K562 (cell line): ENCODE results near the gene FEN1. TPM values are rescaled to one million over a fixed set of nuclear protein-coding genes. Genes with fewer than 3 reads are reported as not detected.

Experiments used
- CBFA2T3 ChIP-seq: fragments of 450-650 bp; IDR thresholded peaks from 2 replicates; pipeline ENCODE4 v1.6.1; 2017
- CHCHD3 ChIP-seq: fragments of 250-450 bp; sonication (Bioruptor Pico); IDR thresholded peaks from 2 replicates; pipeline ENCODE4 v2.1.2; 2022; ENCODE audit warnings: mild to moderate bottlenecking
- CTCF ChIP-seq, 3 experiments: IDR thresholded peaks in 2 of 3; conservative IDR thresholded peaks in 1 of 3; 2 replicates each; pipeline ENCODE4 v1.5.1; 2011 to 2012; ENCODE audit warnings: low read length in 3 of 3, mild to moderate bottlenecking in 3 of 3, control low read depth in 2 of 3, improper control_type of control experiment in 1 of 3, inconsistent platforms in 1 of 3, low read depth in 1 of 3, mixed read lengths in 1 of 3, moderate library complexity in 1 of 3; ENCODE audit not compliant: insufficient read depth in 2 of 3
- CXXC5 ChIP-seq: fragments of 250-450 bp; sonication (Bioruptor Pico); IDR thresholded peaks from 2 replicates; pipeline ENCODE4 v1.8.0; 2022; ENCODE audit warnings: inconsistent platforms, mild to moderate bottlenecking, moderate library complexity
- GTF2B ChIP-seq: IDR thresholded peaks from 2 replicates; pipeline ENCODE4 v1.6.1; 2011; ENCODE audit not compliant: insufficient read length; ENCODE audit errors: extremely low read depth
- HNRNPUL1 ChIP-seq: fragments of 200-400 bp; formaldehyde crosslinking; IDR thresholded peaks from 2 replicates; pipeline ENCODE4 v1.6.1; 2017; ENCODE audit warnings: low read length
- IFI16 ChIP-seq: fragments of 250-450 bp; sonication (Bioruptor Pico); IDR thresholded peaks from 2 replicates; pipeline ENCODE4 v2.1.2; 2022; ENCODE audit warnings: mild to moderate bottlenecking, inconsistent platforms
- KDM4B ChIP-seq, 2 experiments: fragments of 450-650 bp in 1 of 2; sonication (generic) in 1 of 2; IDR thresholded peaks; 2 replicates each; pipeline ENCODE4 v1.6.1; 2016 to 2017; ENCODE audit warnings: borderline replicate concordance in 2 of 2, antibody characterized with exemption in 1 of 2, low read depth in 1 of 2, mild to moderate bottlenecking in 1 of 2
- MBD2 ChIP-seq: sonication (generic); IDR thresholded peaks from 2 replicates; pipeline ENCODE4 v1.6.1; 2016; ENCODE audit warnings: low read depth, borderline replicate concordance
- MCM2 ChIP-seq: fragments of 450-650 bp; IDR thresholded peaks from 2 replicates; pipeline ENCODE4 v1.6.1; 2017; ENCODE audit warnings: low read depth, mild to moderate bottlenecking
- NFRKB ChIP-seq: fragments of 450-650 bp; IDR thresholded peaks from 2 replicates; pipeline ENCODE4 v1.6.1; 2016; ENCODE audit warnings: low read depth
- SMARCA4 ChIP-seq: fragments of 450-650 bp; IDR thresholded peaks from 2 replicates; pipeline ENCODE4 v1.6.1; 2016
- STAT5B ChIP-seq: fragments of 250-450 bp; sonication (Bioruptor Pico); IDR thresholded peaks from 2 replicates; pipeline ENCODE4 v1.8.0; 2021; ENCODE audit warnings: mild to moderate bottlenecking, inconsistent platforms
- ZBTB34 ChIP-seq: fragments of 250-450 bp; sonication (Bioruptor Pico); IDR thresholded peaks from 2 replicates; pipeline ENCODE4 v1.8.0; 2021; ENCODE audit warnings: mild to moderate bottlenecking, moderate library complexity
- ZFX ChIP-seq: sonication (generic); formaldehyde crosslinking; IDR thresholded peaks from 2 replicates; pipeline ENCODE4 v1.8.0; 2022; ENCODE audit warnings: mild to moderate bottlenecking, missing genetic modification reagents, moderate library complexity
- ZNF76 ChIP-seq: fragments of 250-450 bp; sonication (Bioruptor Pico); IDR thresholded peaks from 2 replicates; pipeline ENCODE4 v1.4.0; 2020; ENCODE audit warnings: mild to moderate bottlenecking, moderate library complexity, borderline replicate concordance
- ZSCAN29 ChIP-seq: fragments of 450-650 bp; IDR thresholded peaks from 2 replicates; pipeline ENCODE4 v1.6.1; 2017
- polyA plus RNA-seq, 8 experiments: library from polyadenylated mRNA; depleted of rRNA in 4 of 8; stranded (reverse) in 5 of 8; unstranded in 3 of 8; fragments of >200 nt; fragmentation: Nextera tagmentation in 2 of 8; fragmentation: Illumina TruSeq in 1 of 8; extraction: Ambion mirVana in 2 of 8; extraction: Trizol in 1 of 8; gene quantifications; 2 replicates each; pipeline versions ENCODE4 v1.2.1 to v1.2.3, GENCODE V29; 2011 to 2014; ENCODE audit warnings: inconsistent platforms in 1 of 8, missing spikeins in 1 of 8
- total RNA-seq, 7 experiments: library from RNA; depleted of rRNA in 6 of 7; stranded (reverse); fragments of >200 nt in 6 of 7; fragmentation: Illumina TruSeq in 2 of 7; extraction: Trizol in 2 of 7; gene quantifications; 2 replicates each; pipeline versions ENCODE4 v1.2.1 to v1.2.3, GENCODE V29; 2011 to 2021; ENCODE audit warnings: low replicate concordance in 1 of 7
- TF ChIP-seq, protein P1 (sequence below): fragments of 250-450 bp; sonication (Bioruptor Pico); IDR thresholded peaks from 2 replicates; pipeline ENCODE4 v1.5.0; 2021; ENCODE audit warnings: mild to moderate bottlenecking, moderate library complexity
- TF ChIP-seq, protein P2 (sequence below), 3 experiments: fragments of 200-800 bp in 1 of 3; sonication (Bioruptor generic) in 1 of 3; sonication (generic) in 1 of 3; formaldehyde crosslinking in 1 of 3; IDR thresholded peaks; 2 replicates each; pipeline versions ENCODE4 v1.6.1 to v1.8.0; 2016 to 2022; ENCODE audit warnings: mild to moderate bottlenecking in 2 of 3, missing compliant biosample characterization in 2 of 3, missing genetic modification characterization in 2 of 3, missing genetic modification reagents in 1 of 3

The FEN1 gene
- total and polyA plus RNA-seq, 9 of the 15 experiments (the other 6 are each of a cell fraction or from before 2014, with no cell fraction given) = 58.1 to 156 (median 137) TPM

DNA sequence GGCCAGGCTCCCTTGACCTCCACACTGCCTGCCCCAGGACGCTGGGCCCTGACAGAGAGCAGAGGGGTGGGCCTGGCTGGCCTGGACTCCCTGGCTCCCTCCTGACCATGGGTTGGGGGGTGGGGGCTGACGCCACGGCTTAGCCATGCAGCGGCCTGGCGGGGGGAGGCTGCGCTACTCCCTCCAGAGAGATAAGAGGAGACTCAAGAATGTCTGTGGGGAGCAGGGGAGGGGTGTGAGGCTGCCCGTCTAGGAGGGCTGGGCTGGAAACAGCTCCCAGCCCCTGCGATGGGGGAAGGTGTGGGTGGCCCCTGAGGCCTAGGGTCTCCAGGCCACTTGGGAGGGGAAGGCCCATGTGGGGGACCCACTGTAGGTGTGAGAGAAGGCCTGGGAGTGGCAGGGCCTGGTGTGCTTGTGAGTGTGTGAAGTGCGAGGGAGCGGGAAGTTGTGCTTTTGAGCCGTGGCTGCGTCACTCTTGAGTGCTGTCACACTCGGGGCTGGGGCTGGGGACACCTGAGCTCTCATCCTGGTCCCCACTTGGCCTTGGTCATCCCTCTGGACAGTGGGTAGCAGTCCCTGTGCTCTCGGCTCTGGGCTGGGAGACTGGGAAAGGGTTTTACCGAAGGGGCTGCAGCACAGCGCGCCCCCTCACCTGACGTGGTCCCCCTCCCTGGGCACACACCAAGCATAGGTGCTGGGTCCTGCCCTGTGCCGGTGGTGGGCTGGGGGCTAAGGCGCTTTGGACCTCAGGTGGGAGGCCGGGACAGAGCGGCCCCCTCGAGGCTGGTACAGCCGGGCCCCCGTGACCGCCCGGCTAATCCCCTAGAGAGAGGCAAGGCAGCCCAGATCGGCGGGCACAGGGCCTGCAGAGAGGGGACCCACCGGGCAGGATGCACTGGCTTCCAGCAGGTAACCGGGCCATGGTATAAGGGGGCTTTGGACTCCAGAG, 37.9 kb upstream of the FEN1 start (continued):
- TF ChIP-seq, protein P1, sequence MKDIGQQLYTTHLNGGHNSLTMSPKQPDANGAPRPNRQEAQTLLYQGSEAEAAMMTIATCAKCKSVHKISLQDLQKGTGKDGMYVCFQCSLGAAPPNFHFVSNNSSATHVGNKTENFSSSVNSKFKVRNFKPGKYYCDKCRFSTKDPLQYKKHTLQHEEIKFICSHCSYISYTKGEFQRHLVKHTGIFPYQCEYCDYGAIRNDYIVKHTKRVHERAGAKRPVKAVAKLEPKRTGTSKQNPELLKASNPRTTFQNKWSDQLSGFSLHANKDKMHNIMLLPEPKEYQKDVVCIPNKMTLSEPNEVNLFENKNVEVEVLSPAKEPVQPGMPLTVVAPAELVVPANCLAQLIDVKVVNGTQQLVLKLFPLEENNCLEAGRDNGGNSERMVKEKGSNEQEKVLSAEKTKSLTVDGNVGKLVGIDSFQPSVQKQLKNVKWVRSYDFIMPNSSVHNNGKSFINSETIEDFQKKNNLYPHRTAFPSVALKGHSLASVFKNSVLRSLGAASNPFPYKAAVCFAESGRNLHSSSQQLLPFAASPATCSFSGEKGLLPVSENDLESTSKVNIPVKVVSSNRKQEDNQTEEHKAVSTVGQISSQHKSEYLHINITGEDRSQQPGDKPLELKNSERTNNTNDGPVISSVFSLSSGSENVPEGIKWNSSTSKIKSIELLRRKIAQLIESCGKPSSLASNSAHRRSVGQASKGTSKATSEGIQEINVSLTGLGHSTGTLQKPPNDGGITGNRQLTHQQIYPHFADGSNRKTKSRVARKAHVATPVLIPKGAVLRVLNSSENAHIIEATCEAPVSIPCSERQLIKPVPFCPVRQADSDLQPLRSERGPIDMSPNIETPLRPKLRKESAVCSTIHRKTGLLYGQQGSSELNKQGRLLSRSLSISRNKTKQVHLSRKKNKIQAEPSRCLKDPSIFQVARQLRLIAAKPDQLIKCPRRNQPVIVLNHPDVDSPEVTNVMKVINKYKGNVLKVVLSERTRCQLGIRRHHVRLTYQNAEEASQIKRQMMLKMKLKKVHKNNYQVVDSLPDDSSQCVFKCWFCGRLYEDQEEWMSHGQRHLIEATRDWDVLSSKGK (CRISPR knock-in tag) = no peak
- peak; percentile 70 for TF ChIP-seq CXXC5 (CRISPR knock-in tag)
- no peak for TF ChIP-seq NFRKB
- no peak for TF ChIP-seq HNRNPUL1
- TF ChIP-seq GTF2B = no peak
- no peak for TF ChIP-seq KDM4B (IDR thresholded peaks at IDR 0.05; ENCODE audit: borderline replicate concordance in 2 of 2, low read depth in 1 of 2)
- no peak for TF ChIP-seq CTCF (IDR thresholded peaks at IDR 0.05 in 2 of 3, conservative IDR thresholded peaks at IDR 0.05 in 1 of 3; ENCODE audit: insufficient read depth in 2 of 3, low read depth in 1 of 3, low read length in 3 of 3)
- TF ChIP-seq MBD2 = peak; percentile 53; the same call in 1 of the 2 replicates
- TF ChIP-seq ZBTB34 = no peak
- TF ChIP-seq CHCHD3 (CRISPR knock-in tag) = no peak
- TF ChIP-seq SMARCA4 = peak; percentile 34; the same call in 1 of the 2 replicates
- TF ChIP-seq, protein P2, sequence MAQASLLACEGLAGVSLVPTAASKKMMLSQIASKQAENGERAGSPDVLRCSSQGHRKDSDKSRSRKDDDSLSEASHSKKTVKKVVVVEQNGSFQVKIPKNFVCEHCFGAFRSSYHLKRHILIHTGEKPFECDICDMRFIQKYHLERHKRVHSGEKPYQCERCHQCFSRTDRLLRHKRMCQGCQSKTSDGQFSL (CRISPR knock-in tag; IDR thresholded peaks at IDR 0.05) = no peak
- TF ChIP-seq, protein P2 (tag; IDR thresholded peaks at IDR 0.05) = 0 out of 4 replicates have a peak, but pooled peaks of 1 of the 2 experiments have one; percentile 25
- no peak for TF ChIP-seq ZNF76 (CRISPR knock-in tag)
- peak; percentile 48 for TF ChIP-seq CBFA2T3
- TF ChIP-seq STAT5B (CRISPR knock-in tag) = no peak
- TF ChIP-seq IFI16 (CRISPR knock-in tag) = no peak
- peak; percentile 51 for TF ChIP-seq ZFX (CRISPR knock-in tag)
- no peak for TF ChIP-seq MCM2
- TF ChIP-seq ZSCAN29 = no peak
